Neural cell (in vitro differentiated cells): ENCODE results near the gene MACF1.

Experiments
- EP300 ChIP-seq: fragments of 450-650 bp; conservative IDR thresholded peaks from 2 replicates; pipeline ENCODE4 v1.6.1; 2014; ENCODE audit warnings: antibody characterized with exemption, mild to moderate bottlenecking, moderate library complexity; ENCODE audit not compliant: poor library complexity, severe bottlenecking
- EZH2 ChIP-seq: fragments of 200-600, 300-800 bp; shearing (Covaris generic), sonication (generic); IDR thresholded peaks from 2 replicates; pipeline ENCODE4 v1.6.1; 2014; ENCODE audit warnings: antibody characterized with exemption, low read length, borderline replicate concordance, mild to moderate bottlenecking; ENCODE audit not compliant: insufficient read depth, poor library complexity, severe bottlenecking
- MXI1 ChIP-seq: fragments of 450-650 bp; conservative IDR thresholded peaks from 2 replicates; pipeline ENCODE4 v1.6.1; 2014; ENCODE audit warnings: antibody characterized with exemption, mild to moderate bottlenecking; ENCODE audit not compliant: poor library complexity, severe bottlenecking
- POLR2AphosphoS5 ChIP-seq: IDR thresholded peaks from 2 replicates; pipeline ENCODE4 v1.6.1; 2012
- RAD21 ChIP-seq: fragments of 450-650 bp; conservative IDR thresholded peaks from 2 replicates; pipeline ENCODE4 v1.6.1; 2014; ENCODE audit warnings: antibody characterized with exemption, mild to moderate bottlenecking, moderate library complexity
- REST ChIP-seq: IDR thresholded peaks from 2 replicates; pipeline ENCODE4 v1.6.1; 2012; ENCODE audit warnings: borderline replicate concordance
- TAF1 ChIP-seq: IDR thresholded peaks from 2 replicates; pipeline ENCODE4 v1.6.1; 2012; ENCODE audit warnings: low read depth
- TF ChIP-seq, protein P1 (sequence below): fragments of 450-650 bp; IDR thresholded peaks from 2 replicates; pipeline ENCODE4 v1.5.1; 2014; ENCODE audit warnings: antibody characterized with exemption, mild to moderate bottlenecking, moderate library complexity; ENCODE audit not compliant: poor library complexity, severe bottlenecking

DNA sequence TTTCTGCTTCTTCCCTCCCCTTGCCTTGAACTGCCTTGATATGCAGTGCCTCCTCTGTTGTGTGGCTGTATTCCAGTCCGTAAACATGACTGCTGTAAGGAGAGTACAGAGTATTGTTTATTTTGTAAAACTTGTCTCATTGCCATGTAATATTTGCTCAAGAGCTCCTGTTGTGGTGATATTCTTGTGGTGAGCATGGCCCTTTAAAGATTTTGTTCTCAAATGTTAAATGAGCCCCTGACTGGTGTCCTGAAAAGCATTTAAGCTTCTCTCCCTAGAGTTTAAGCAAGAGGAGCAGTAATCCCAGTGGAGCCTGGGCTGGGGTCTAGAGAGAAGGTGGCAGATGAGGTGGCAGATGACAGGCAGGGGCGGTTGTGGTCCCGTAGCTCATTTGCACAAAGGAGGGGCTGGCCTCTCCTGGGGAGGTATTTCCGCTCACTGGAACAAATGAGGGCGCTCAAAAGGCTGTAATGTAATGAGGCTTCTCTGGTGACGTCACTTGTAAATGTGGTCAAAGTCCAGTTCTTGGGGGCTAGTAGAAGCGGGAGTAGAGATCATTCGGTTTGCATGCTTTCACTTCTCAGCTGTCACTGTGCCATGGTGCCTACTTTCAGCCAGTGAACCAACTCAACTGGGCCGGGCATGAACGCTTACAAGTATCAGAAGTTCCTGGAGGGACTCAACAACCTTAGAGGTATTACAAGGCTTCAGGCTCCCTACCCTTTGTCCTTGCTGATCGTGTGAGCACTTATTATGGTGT lies 46.0 kb upstream of the MACF1 start:
- TF ChIP-seq, protein P1, sequence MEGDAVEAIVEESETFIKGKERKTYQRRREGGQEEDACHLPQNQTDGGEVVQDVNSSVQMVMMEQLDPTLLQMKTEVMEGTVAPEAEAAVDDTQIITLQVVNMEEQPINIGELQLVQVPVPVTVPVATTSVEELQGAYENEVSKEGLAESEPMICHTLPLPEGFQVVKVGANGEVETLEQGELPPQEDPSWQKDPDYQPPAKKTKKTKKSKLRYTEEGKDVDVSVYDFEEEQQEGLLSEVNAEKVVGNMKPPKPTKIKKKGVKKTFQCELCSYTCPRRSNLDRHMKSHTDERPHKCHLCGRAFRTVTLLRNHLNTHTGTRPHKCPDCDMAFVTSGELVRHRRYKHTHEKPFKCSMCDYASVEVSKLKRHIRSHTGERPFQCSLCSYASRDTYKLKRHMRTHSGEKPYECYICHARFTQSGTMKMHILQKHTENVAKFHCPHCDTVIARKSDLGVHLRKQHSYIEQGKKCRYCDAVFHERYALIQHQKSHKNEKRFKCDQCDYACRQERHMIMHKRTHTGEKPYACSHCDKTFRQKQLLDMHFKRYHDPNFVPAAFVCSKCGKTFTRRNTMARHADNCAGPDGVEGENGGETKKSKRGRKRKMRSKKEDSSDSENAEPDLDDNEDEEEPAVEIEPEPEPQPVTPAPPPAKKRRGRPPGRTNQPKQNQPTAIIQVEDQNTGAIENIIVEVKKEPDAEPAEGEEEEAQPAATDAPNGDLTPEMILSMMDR = no peak
- TF ChIP-seq EZH2 (no peak), RAD21 (no peak), POLR2AphosphoS5 (no peak), EP300 (no peak), MXI1 (no peak), REST (no peak), TAF1 (no peak)
